ENCODE results near the gene VWF. TPM values are rescaled to one million over a fixed set of nuclear protein-coding genes. Genes with fewer than 3 reads are reported as not detected.

The VWF gene
- total and polyA plus RNA-seq, 2 of the 4 experiments (the other 2 are of a cell fraction): under 0.01 to 0.09 TPM

DNA sequence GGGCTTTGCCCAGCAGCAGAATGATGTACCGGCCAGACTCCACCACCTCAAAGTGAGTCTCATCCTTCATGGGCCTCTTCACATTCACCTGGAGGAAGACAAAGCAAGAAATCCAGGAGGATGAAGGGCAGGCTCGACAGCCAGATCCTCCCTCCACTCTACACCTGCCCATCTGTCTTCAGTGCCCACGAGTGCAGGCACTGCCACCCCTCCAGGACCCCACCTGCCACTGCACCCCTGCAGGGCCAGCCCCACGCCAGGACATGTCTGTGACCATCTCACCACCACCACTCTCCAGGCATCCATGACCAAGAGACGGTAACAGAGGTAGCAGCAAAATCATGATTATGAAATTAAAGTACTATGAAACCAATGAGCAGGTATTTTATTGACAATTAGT is 95.1 kb downstream of the VWF start:
- Histone ChIP-seq H3K4ac (ENCODE audit: low read depth, low read length) (no peak overlapping the region), H2BK15ac (ENCODE audit: low read depth, low read length) (no peak overlapping the region), H2AFZ (replicated peaks; ENCODE audit: low read length, poor library complexity) (no peak overlapping the region), H2BK120ac (ENCODE audit: low read depth, low read length) (no peak overlapping the region), H3K9me3 (ENCODE audit: control insufficient read depth, insufficient read depth, low read length) (peaks cover 10% of the 10 kb centered on the region), H4K91ac (ENCODE audit: insufficient read depth, low read depth, low read length) (no peak overlapping the region), H3K14ac (replicated peaks; ENCODE audit: low read depth, low read length) (no peak overlapping the region), H3K79me1 (ENCODE audit: low read depth in 1 of 2, low read length in 2 of 2) (no peaks in the 10 kb centered on the region), H3K23ac (ENCODE audit: low read depth, low read length) (no peak overlapping the region), H2AK5ac (ENCODE audit: low read depth, low read length) (no peak overlapping the region), H3K4me1 (ENCODE audit: control insufficient read depth, insufficient read depth, low read length) (no peaks in the 10 kb centered on the region), H3K56ac (ENCODE audit: extremely low read depth, insufficient read depth, low read length) (no peak overlapping the region), H2BK5ac (ENCODE audit: low read depth, low read length, poor library complexity, severe bottlenecking) (no peak overlapping the region), H3K18ac (ENCODE audit: low read depth, low read length) (no peak overlapping the region), H3K9me1 (ENCODE audit: insufficient read depth, low read length) (no peaks in the 10 kb centered on the region), H2BK20ac (ENCODE audit: low read depth, low read length) (no peak overlapping the region), H3K9ac (ENCODE audit: low read depth, low read length) (no peak overlapping the region), H2AK9ac (replicated peaks; ENCODE audit: low read depth, low read length, poor library complexity) (no peak overlapping the region), H3K36me3 (ENCODE audit: control insufficient read depth, insufficient read depth, low read length) (no peaks in the 10 kb centered on the region), H3K27ac (ENCODE audit: insufficient read depth, low read length) (no peak overlapping the region), H3K4me3 (ENCODE audit: insufficient read depth, low read depth, low read length) (no peak overlapping the region), H3K27me3 (ENCODE audit: control insufficient read depth, insufficient read depth, low read length) (peaks cover 7% of the 10 kb centered on the region; the same call in 1 of the 2 replicates), H4K8ac (ENCODE audit: low read depth in 2 of 2, low read length in 2 of 2) (no peak overlapping the region), H4K5ac (ENCODE audit: low read depth, low read length) (no peak overlapping the region), H3K4me2 (ENCODE audit: low read depth, low read length) (no peak overlapping the region), H4K20me1 (ENCODE audit: insufficient read depth, low read length) (no peaks in the 10 kb centered on the region)
- intact Hi-C loops (cut with micrococcal nuclease): no loop called here
- in situ Hi-C loops (cut with MboI; ENCODE audit: low sequenced_read_pairs): no loop called here
- no CpG with 5 or more reads among the region's 5 CpGs for WGBS, 2 experiments (ENCODE audit: extremely low coverage in 2 of 2, insufficient read length in 1 of 2)
- TF ChIP-seq, protein P1, sequence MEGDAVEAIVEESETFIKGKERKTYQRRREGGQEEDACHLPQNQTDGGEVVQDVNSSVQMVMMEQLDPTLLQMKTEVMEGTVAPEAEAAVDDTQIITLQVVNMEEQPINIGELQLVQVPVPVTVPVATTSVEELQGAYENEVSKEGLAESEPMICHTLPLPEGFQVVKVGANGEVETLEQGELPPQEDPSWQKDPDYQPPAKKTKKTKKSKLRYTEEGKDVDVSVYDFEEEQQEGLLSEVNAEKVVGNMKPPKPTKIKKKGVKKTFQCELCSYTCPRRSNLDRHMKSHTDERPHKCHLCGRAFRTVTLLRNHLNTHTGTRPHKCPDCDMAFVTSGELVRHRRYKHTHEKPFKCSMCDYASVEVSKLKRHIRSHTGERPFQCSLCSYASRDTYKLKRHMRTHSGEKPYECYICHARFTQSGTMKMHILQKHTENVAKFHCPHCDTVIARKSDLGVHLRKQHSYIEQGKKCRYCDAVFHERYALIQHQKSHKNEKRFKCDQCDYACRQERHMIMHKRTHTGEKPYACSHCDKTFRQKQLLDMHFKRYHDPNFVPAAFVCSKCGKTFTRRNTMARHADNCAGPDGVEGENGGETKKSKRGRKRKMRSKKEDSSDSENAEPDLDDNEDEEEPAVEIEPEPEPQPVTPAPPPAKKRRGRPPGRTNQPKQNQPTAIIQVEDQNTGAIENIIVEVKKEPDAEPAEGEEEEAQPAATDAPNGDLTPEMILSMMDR (conservative IDR thresholded peaks at IDR 0.05; ENCODE audit: low read depth, low read length): no peak
- TF ChIP-seq, protein P2, sequence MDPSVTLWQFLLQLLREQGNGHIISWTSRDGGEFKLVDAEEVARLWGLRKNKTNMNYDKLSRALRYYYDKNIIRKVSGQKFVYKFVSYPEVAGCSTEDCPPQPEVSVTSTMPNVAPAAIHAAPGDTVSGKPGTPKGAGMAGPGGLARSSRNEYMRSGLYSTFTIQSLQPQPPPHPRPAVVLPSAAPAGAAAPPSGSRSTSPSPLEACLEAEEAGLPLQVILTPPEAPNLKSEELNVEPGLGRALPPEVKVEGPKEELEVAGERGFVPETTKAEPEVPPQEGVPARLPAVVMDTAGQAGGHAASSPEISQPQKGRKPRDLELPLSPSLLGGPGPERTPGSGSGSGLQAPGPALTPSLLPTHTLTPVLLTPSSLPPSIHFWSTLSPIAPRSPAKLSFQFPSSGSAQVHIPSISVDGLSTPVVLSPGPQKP (IDR thresholded peaks at IDR 0.05; ENCODE audit: borderline replicate concordance, low read depth, low read length): no peak
- TF ChIP-seq NFE2L2 (IDR thresholded peaks at IDR 0.05; ENCODE audit: low read depth, low read length): no peak
- TF ChIP-seq RFX5 (IDR thresholded peaks at IDR 0.05; ENCODE audit: low read depth, low read length): no peak
- TF ChIP-seq MAFK (IDR thresholded peaks at IDR 0.05; ENCODE audit: low read depth, low read length): no peak
- no peak for TF ChIP-seq RAD21 (IDR thresholded peaks at IDR 0.05; ENCODE audit: low read length)
- TF ChIP-seq MAZ (IDR thresholded peaks at IDR 0.05; ENCODE audit: borderline replicate concordance, low read depth, low read length): no peak
- TF ChIP-seq BHLHE40 (IDR thresholded peaks at IDR 0.05; ENCODE audit: low read depth, low read length): no peak
- TF ChIP-seq, protein P3, sequence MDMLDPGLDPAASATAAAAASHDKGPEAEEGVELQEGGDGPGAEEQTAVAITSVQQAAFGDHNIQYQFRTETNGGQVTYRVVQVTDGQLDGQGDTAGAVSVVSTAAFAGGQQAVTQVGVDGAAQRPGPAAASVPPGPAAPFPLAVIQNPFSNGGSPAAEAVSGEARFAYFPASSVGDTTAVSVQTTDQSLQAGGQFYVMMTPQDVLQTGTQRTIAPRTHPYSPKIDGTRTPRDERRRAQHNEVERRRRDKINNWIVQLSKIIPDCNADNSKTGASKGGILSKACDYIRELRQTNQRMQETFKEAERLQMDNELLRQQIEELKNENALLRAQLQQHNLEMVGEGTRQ (IDR thresholded peaks at IDR 0.05; ENCODE audit: low read depth, low read length): no peak
- no peak for TF ChIP-seq POLR2A (IDR thresholded peaks at IDR 0.05; ENCODE audit: low read depth, low read length)
- ATAC-seq (ENCODE audit: low read depth) (no peak), DNase-seq (no peak)
- CTCF ChIA-PET: interaction anchor here (0.6 to 0.7 kb wide), 2 partner anchors 7 to 40 kb away, joined by 3 to 6 read pairs; no protein-coding TSS in a partner anchor
- POLR2A ChIA-PET (ENCODE audit: unreplicated experiment): no interaction called here
- dilution Hi-C loops (cut with HindIII; ENCODE audit: low sequenced_read_pairs, unreplicated experiment): no loop called here
- no TSS peak for BruUV-seq (replicated peaks)

All from IMR-90 (cell line).